Neural cell (in vitro differentiated cells): ENCODE data around the gene DNMT3A. TPM values are rescaled to one million over a fixed set of nuclear protein-coding genes. Genes with fewer than 3 reads are reported as not detected.

Source experiments
- H2AFZ ChIP-seq: fragments of 200-600, 300-800 bp; sonication (generic), shearing (Covaris generic); 2 replicates; pipeline ENCODE4 v1.6.0; 2014; ENCODE audit warnings: low read depth, mild to moderate bottlenecking, antibody characterized with exemption, low read length, moderate library complexity
- H3F3A ChIP-seq: fragments of 200-600 bp; shearing (Covaris generic); 2 replicates; pipeline ENCODE4 v1.6.1; 2016; ENCODE audit warnings: mild to moderate bottlenecking, moderate library complexity, mixed read lengths, antibody characterized with exemption, low read length; ENCODE audit not compliant: insufficient read depth, poor library complexity, severe bottlenecking
- H3K27ac ChIP-seq: fragments of 200-600, 300-800 bp; sonication (generic), shearing (Covaris generic); 2 replicates; pipeline ENCODE4 v1.5.1; 2014; ENCODE audit warnings: mild to moderate bottlenecking, low read length, moderate library complexity
- H3K27me3 ChIP-seq: fragments of 300-800, 200-600 bp; sonication (generic), shearing (Covaris generic); 2 replicates; pipeline ENCODE4 v1.6.0; 2014; ENCODE audit warnings: mild to moderate bottlenecking, low read depth, low read length, moderate library complexity; ENCODE audit not compliant: insufficient read depth
- H3K36me3 ChIP-seq: fragments of 300-800, 200-600 bp; sonication (generic), shearing (Covaris generic); 2 replicates; pipeline ENCODE4 v1.5.1; 2014; ENCODE audit warnings: mild to moderate bottlenecking, antibody characterized with exemption, low read length, moderate library complexity; ENCODE audit not compliant: insufficient read depth
- H3K4me2 ChIP-seq: fragments of 300-800, 200-600 bp; sonication (generic), shearing (Covaris generic); 2 replicates; pipeline ENCODE4 v1.6.0; 2014; ENCODE audit warnings: mild to moderate bottlenecking, low read length
- H3K4me3 ChIP-seq: fragments of 300-800, 200-600 bp; sonication (generic), shearing (Covaris generic); 2 replicates; pipeline ENCODE4 v1.5.1; 2014; ENCODE audit warnings: mild to moderate bottlenecking, low read length, moderate library complexity
- H3K79me2 ChIP-seq: fragments of 200-600 bp; shearing (Covaris generic); replicated peaks from 2 replicates; pipeline ENCODE4 v1.6.0; 2014; ENCODE audit warnings: mild to moderate bottlenecking, low read length, moderate library complexity; ENCODE audit not compliant: insufficient read depth
- H3K9ac ChIP-seq: fragments of 300-800, 200-600 bp; sonication (generic), shearing (Covaris generic); 2 replicates; pipeline ENCODE4 v1.6.1; 2016; ENCODE audit warnings: mild to moderate bottlenecking, low read length, mixed read lengths
- H3K9me2 ChIP-seq: fragments of 200-600 bp; shearing (Covaris generic); 2 replicates; pipeline ENCODE4 v1.6.1; 2016; ENCODE audit warnings: mild to moderate bottlenecking, low read length, mixed read lengths; ENCODE audit not compliant: insufficient read depth
- H3K9me3 ChIP-seq: fragments of 200-600, 300-800 bp; sonication (generic), shearing (Covaris generic); 2 replicates; pipeline ENCODE4 v1.6.1; 2016; ENCODE audit warnings: mild to moderate bottlenecking, mixed run types, low read length, moderate library complexity, mixed read lengths
- H4K20me1 ChIP-seq: fragments of 200-600 bp; shearing (Covaris generic); 2 replicates; pipeline ENCODE4 v1.6.1; 2016; ENCODE audit warnings: mild to moderate bottlenecking, mixed run types; ENCODE audit not compliant: insufficient read depth
- CTCF ChIP-seq: fragments of 450-650 bp; IDR thresholded peaks from 2 replicates; pipeline ENCODE4 v1.5.1; 2014; ENCODE audit warnings: antibody characterized with exemption, mild to moderate bottlenecking, moderate library complexity; ENCODE audit not compliant: poor library complexity, severe bottlenecking
- EP300 ChIP-seq: fragments of 450-650 bp; conservative IDR thresholded peaks from 2 replicates; pipeline ENCODE4 v1.6.1; 2014; ENCODE audit warnings: antibody characterized with exemption, mild to moderate bottlenecking, moderate library complexity; ENCODE audit not compliant: poor library complexity, severe bottlenecking
- EZH2 ChIP-seq: fragments of 200-600, 300-800 bp; shearing (Covaris generic), sonication (generic); IDR thresholded peaks from 2 replicates; pipeline ENCODE4 v1.6.1; 2014; ENCODE audit warnings: antibody characterized with exemption, low read length, borderline replicate concordance, mild to moderate bottlenecking; ENCODE audit not compliant: insufficient read depth, poor library complexity, severe bottlenecking
- MXI1 ChIP-seq: fragments of 450-650 bp; conservative IDR thresholded peaks from 2 replicates; pipeline ENCODE4 v1.6.1; 2014; ENCODE audit warnings: antibody characterized with exemption, mild to moderate bottlenecking; ENCODE audit not compliant: poor library complexity, severe bottlenecking
- POLR2AphosphoS5 ChIP-seq: IDR thresholded peaks from 2 replicates; pipeline ENCODE4 v1.6.1; 2012
- RAD21 ChIP-seq: fragments of 450-650 bp; conservative IDR thresholded peaks from 2 replicates; pipeline ENCODE4 v1.6.1; 2014; ENCODE audit warnings: antibody characterized with exemption, mild to moderate bottlenecking, moderate library complexity
- SMC3 ChIP-seq: fragments of 450-650 bp; conservative IDR thresholded peaks from 2 replicates; pipeline ENCODE4 v1.6.1; 2014; ENCODE audit warnings: antibody characterized with exemption, mild to moderate bottlenecking, moderate library complexity; ENCODE audit not compliant: poor library complexity
- TAF1 ChIP-seq: IDR thresholded peaks from 2 replicates; pipeline ENCODE4 v1.6.1; 2012; ENCODE audit warnings: low read depth
- polyA plus RNA-seq: library from polyadenylated mRNA; depleted of rRNA; stranded (reverse); fragments of >200 nt; gene quantifications from 2 replicates; pipeline ENCODE4 v1.2.3, GENCODE V29; 2014
- TF ChIP-seq, protein P1 (sequence below): IDR thresholded peaks from 2 replicates; pipeline ENCODE4 v1.6.1; 2012; ENCODE audit warnings: borderline replicate concordance

DNMT3A gene
- polyA plus RNA-seq, 1 donor from 2014 or later, result 33.0 TPM

GRCh38 chr2:25358836-25359235 lies 17.1 kb upstream of the DNMT3A start:
- Histone ChIP-seq H3K4me3 (no peak overlapping the region), H3K9me3 (no peaks in the 10 kb centered on the region), H3K9ac (no peak overlapping the region), H3F3A (no peaks in the 10 kb centered on the region), H3K9me2 (no peaks in the 10 kb centered on the region), H3K27me3 (no peaks in the 10 kb centered on the region), H2AFZ (no peak overlapping the region), H3K79me2 (no peaks in the 10 kb centered on the region), H4K20me1 (no peaks in the 10 kb centered on the region), H3K36me3 (no peaks in the 10 kb centered on the region), H3K27ac (no peak overlapping the region), H3K4me2 (no peak overlapping the region)
- TF ChIP-seq CTCF (no peak), EP300 (no peak), POLR2AphosphoS5 (no peak), MXI1 (no peak), TAF1 (no peak), EZH2 (no peak), RAD21 (no peak), SMC3 (no peak)
- TF ChIP-seq, protein P1, sequence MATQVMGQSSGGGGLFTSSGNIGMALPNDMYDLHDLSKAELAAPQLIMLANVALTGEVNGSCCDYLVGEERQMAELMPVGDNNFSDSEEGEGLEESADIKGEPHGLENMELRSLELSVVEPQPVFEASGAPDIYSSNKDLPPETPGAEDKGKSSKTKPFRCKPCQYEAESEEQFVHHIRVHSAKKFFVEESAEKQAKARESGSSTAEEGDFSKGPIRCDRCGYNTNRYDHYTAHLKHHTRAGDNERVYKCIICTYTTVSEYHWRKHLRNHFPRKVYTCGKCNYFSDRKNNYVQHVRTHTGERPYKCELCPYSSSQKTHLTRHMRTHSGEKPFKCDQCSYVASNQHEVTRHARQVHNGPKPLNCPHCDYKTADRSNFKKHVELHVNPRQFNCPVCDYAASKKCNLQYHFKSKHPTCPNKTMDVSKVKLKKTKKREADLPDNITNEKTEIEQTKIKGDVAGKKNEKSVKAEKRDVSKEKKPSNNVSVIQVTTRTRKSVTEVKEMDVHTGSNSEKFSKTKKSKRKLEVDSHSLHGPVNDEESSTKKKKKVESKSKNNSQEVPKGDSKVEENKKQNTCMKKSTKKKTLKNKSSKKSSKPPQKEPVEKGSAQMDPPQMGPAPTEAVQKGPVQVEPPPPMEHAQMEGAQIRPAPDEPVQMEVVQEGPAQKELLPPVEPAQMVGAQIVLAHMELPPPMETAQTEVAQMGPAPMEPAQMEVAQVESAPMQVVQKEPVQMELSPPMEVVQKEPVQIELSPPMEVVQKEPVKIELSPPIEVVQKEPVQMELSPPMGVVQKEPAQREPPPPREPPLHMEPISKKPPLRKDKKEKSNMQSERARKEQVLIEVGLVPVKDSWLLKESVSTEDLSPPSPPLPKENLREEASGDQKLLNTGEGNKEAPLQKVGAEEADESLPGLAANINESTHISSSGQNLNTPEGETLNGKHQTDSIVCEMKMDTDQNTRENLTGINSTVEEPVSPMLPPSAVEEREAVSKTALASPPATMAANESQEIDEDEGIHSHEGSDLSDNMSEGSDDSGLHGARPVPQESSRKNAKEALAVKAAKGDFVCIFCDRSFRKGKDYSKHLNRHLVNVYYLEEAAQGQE, result no peak

DNA sequence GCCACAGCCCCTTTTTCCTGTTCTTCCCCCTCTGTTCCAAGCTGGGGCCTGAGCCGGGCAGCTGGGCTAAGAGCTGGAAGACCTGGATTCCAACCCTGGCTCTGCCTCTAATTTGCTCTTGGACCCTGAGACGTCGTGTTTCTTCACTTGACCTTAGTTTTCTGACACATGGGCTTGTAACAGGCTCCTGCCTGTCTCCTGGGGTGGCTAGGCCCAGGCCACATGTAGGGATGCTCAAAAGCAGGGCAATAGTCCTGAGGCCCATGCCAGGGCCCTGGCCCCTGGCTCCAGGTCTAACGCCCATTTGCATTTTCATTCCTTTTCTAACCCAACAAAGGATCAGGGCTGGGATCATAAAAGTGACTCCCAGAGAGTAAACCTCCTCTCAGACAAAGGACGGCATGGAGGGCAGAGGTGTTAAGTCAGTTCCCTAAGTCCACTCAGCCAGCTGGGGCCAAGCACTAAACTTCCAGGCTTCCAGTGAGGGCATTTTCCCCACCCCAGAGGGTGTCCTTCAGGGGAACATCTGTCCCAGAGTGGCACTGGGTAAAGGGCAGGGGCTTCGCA lies 16.6 kb upstream of the DNMT3A start:
- TF ChIP-seq RAD21 (no peak), SMC3 (no peak), EP300 (no peak), CTCF (no peak), TAF1 (no peak), EZH2 (no peak), MXI1 (no peak), POLR2AphosphoS5 (no peak)
- TF ChIP-seq, protein P1, result no peak
- Histone ChIP-seq H2AFZ (no peak overlapping the region), H4K20me1 (no peaks in the 10 kb centered on the region), H3K27ac (no peak overlapping the region), H3K36me3 (no peaks in the 10 kb centered on the region), H3K4me3 (no peak overlapping the region), H3K4me2 (no peak overlapping the region), H3K79me2 (no peaks in the 10 kb centered on the region), H3K27me3 (no peaks in the 10 kb centered on the region), H3K9ac (no peak overlapping the region), H3K9me2 (no peaks in the 10 kb centered on the region), H3F3A (no peaks in the 10 kb centered on the region), H3K9me3 (no peaks in the 10 kb centered on the region)
